ENCODE measurements around the gene VAMP3. TPM values are rescaled to one million over a fixed set of nuclear protein-coding genes. Genes with fewer than 3 reads are reported as not detected.

Gene VAMP3
- total and polyA plus RNA-seq, 9 of the 15 experiments (the other 6 are each of a cell fraction or from before 2014, with no cell fraction given), result 27.1 to 71.3 (median 47.5) TPM

- no peaks in the 10 kb centered on the region for H3K9me1 ChIP-seq (ENCODE audit: control insufficient read depth, insufficient read depth, low read length)
- 76% methylated on average over 9 of the region's 9 CpGs for WGBS (ENCODE audit: insufficient coverage, low coverage, missing lambda C conversion rate)
- 0 out of 5 replicates have a peak, but pooled peaks cover 0 to 2% of the 10 kb centered on the region in 2 experiments for H3K4me1 ChIP-seq (replicated peaks in 1 of 2; ENCODE audit: control insufficient read depth in 2 of 2, insufficient read depth in 2 of 2, low read length in 2 of 2)
- TF ChIP-seq MECOM (CRISPR knock-in tag; IDR thresholded peaks at IDR 0.05) (no peak), CEBPG (CRISPR knock-in tag; IDR thresholded peaks at IDR 0.05) (no peak), CEBPG (tag; conservative IDR thresholded peaks at IDR 0.05 in 1 of 2, IDR thresholded peaks at IDR 0.05 in 1 of 2) (0 out of 4 replicates have a peak, but pooled peaks of 1 of the 2 experiments have one; percentile 13)
- H3K79me2 ChIP-seq (ENCODE audit: control insufficient read depth, insufficient read depth, low read length), result no peaks in the 10 kb centered on the region
- no peak overlapping the region for H2AFZ ChIP-seq (ENCODE audit: low read depth, low read length)
- H3K4me3 ChIP-seq, result no peak overlapping the region
- BruUV-seq (replicated peaks), result no TSS peak
- no peak overlapping the region for H3K27ac ChIP-seq (ENCODE audit: extremely low read depth, low read depth, low read length)
- in situ Hi-C loops (cut with MboI) (no loop called here), intact Hi-C loops (cut with micrococcal nuclease) (no loop called here)
- FAIRE-seq (no peak), ATAC-seq (no peak), DNase-seq (ENCODE audit: extremely low read depth in 1 of 4, low spot score in 3 of 4) (no peak)
- ChIA-PET POLR2A (no interaction called here), CTCF (ENCODE audit: low intra/inter-chr PET ratio) (no interaction called here)
- H3K4me2 ChIP-seq (ENCODE audit: insufficient read depth, low read length), result no peak overlapping the region
- no peaks in the 10 kb centered on the region for H4K20me1 ChIP-seq (replicated peaks; ENCODE audit: control insufficient read depth, insufficient read depth, low read length)
- no peak overlapping the region for H3K9ac ChIP-seq (ENCODE audit: insufficient read depth in 1 of 2, low read depth in 2 of 2, low read length in 2 of 2)
- peaks cover 16% of the 10 kb centered on the region; the same call in 2 of the 3 replicates for H3K36me3 ChIP-seq (ENCODE audit: control insufficient read depth, insufficient read depth, low read length)
- H3K27me3 ChIP-seq (ENCODE audit: control insufficient read depth in 2 of 2, insufficient read depth in 2 of 2, low read length in 2 of 2), result no peaks in the 10 kb centered on the region
- no peaks in the 10 kb centered on the region for H3K9me3 ChIP-seq (replicated peaks; ENCODE audit: control insufficient read depth, insufficient read depth, low read depth, low read length)
These were observed 34.4 kb downstream of the VAMP3 start for GRCh38 chr1:7805460-7805859.

- 5% methylated on average over 1 of the region's 1 CpG for WGBS (ENCODE audit: insufficient coverage, low coverage, missing lambda C conversion rate)
- BruUV-seq (replicated peaks), result no TSS peak
- intact Hi-C loops (cut with micrococcal nuclease), result loop anchor here (1.0 kb wide), 1 partner anchor 94 kb away; no protein-coding TSS in a partner anchor
- Histone ChIP-seq H2AFZ (ENCODE audit: low read depth, low read length) (no peak overlapping the region), H3K36me3 (ENCODE audit: control insufficient read depth, insufficient read depth, low read length) (peaks cover 25% of the 10 kb centered on the region; the same call in 2 of the 3 replicates), H3K4me3 (no peak overlapping the region), H3K9ac (ENCODE audit: insufficient read depth in 1 of 2, low read depth in 2 of 2, low read length in 2 of 2) (no peak overlapping the region), H3K27ac (ENCODE audit: extremely low read depth, low read depth, low read length) (no peak overlapping the region), H3K9me1 (ENCODE audit: control insufficient read depth, insufficient read depth, low read length) (no peaks in the 10 kb centered on the region), H3K4me1 (replicated peaks in 1 of 2; ENCODE audit: control insufficient read depth in 2 of 2, insufficient read depth in 2 of 2, low read length in 2 of 2) (0 out of 5 replicates have a peak, but pooled peaks cover 0 to 2% of the 10 kb centered on the region in 2 experiments), H3K9me3 (replicated peaks; ENCODE audit: control insufficient read depth, insufficient read depth, low read depth, low read length) (no peaks in the 10 kb centered on the region), H4K20me1 (replicated peaks; ENCODE audit: control insufficient read depth, insufficient read depth, low read length) (no peaks in the 10 kb centered on the region), H3K79me2 (ENCODE audit: control insufficient read depth, insufficient read depth, low read length) (no peaks in the 10 kb centered on the region), H3K4me2 (ENCODE audit: insufficient read depth, low read length) (no peak overlapping the region), H3K27me3 (ENCODE audit: control insufficient read depth in 2 of 2, insufficient read depth in 2 of 2, low read length in 2 of 2) (no peaks in the 10 kb centered on the region)
- CTCF ChIA-PET (ENCODE audit: low intra/inter-chr PET ratio), result interaction anchor here (0.8 kb wide), 1 partner anchor 94 kb away, joined by 6 read pairs; no protein-coding TSS in a partner anchor
- POLR2A ChIA-PET, result interaction anchor here (0.6 to 1.0 kb wide), 6 partner anchors 9 to 133 kb away, joined by 3 to 7 read pairs (median 3); no protein-coding TSS in a partner anchor
- in situ Hi-C loops (cut with MboI), result no loop called here
- FAIRE-seq, result no peak
- DNase-seq (ENCODE audit: extremely low read depth in 1 of 4, low spot score in 3 of 4), result peak in 3 of 4 experiments; percentile 21 to 54 (median 25)
- peak; percentile 84 for ATAC-seq
- TF ChIP-seq RBM17 (IDR thresholded peaks at IDR 0.05; ENCODE audit: borderline replicate concordance, low read depth, low read length) (no peak), RAD21 (CRISPR knock-in tag; conservative IDR thresholded peaks at IDR 0.05 in 1 of 2, IDR thresholded peaks at IDR 0.05 in 1 of 2) (peak; percentile 66 to 81), CTCF (IDR thresholded peaks at IDR 0.05 in 2 of 3, conservative IDR thresholded peaks at IDR 0.05 in 1 of 3; ENCODE audit: insufficient read depth in 2 of 3, low read depth in 1 of 3, low read length in 3 of 3) (peak; percentile 48 to 84 (median 57); a peak in 5 of 6 replicates), SMARCA5 (IDR thresholded peaks at IDR 0.05) (no peak), ARID2 (IDR thresholded peaks at IDR 0.05) (peak; percentile 45; the same call in 1 of the 2 replicates)
These were observed 37.3 kb downstream of the VAMP3 start for GRCh38 chr1:7808253-7808844.
